Esophagus muscularis mucosa (tissue), 4 donors: ENCODE results near the gene CLP1. TPM values are rescaled to one million over a fixed set of nuclear protein-coding genes. Genes with fewer than 3 reads are reported as not detected.
"Not testable (repeated sequence)": the region's sequence is repeated elsewhere in the genome, so short reads cannot be mapped to it uniquely, and the experiment has no call there.

ENCODE experiments used
- DNase-seq: peaks from one replicate; pipeline ENCODE4 v3.0.0-alpha.2; 2017; ENCODE audit errors: extremely low spot score
- H3K27ac ChIP-seq, 4 donors: fragments of 200-600 bp; sonication (generic); replicated peaks in 1 of 4; 1 replicate in 3 of 4; 2 replicates in 1 of 4; pipeline ENCODE4 v1.5.1; 2016 to 2019; ENCODE audit warnings: mild to moderate bottlenecking in 1 of 4
- H3K27me3 ChIP-seq, 4 donors: fragments of 200-600 bp; sonication (generic); one replicate each; pipeline versions ENCODE4 v1.5.1 to v1.6.0; 2016 to 2019
- H3K36me3 ChIP-seq, 4 donors: fragments of 200-600 bp; sonication (generic); one replicate each; pipeline ENCODE4 v1.5.1; 2016 to 2019
- H3K4me1 ChIP-seq, 4 donors: fragments of 200-600 bp; sonication (generic); one replicate each; pipeline ENCODE4 v1.5.1; 2016 to 2019
- H3K4me3 ChIP-seq, 4 donors: fragments of 200-600 bp; sonication (generic); 1 replicate in 2 of 4; 2 replicates in 2 of 4; pipeline ENCODE4 v1.5.1; 2016 to 2019; ENCODE audit warnings: mild to moderate bottlenecking in 4 of 4, moderate library complexity in 1 of 4
- H3K9me3 ChIP-seq, 4 donors: fragments of 200-600 bp; sonication (generic); 1 replicate in 3 of 4; 2 replicates in 1 of 4; pipeline ENCODE4 v1.5.1; 2016 to 2019
- CTCF ChIP-seq, 3 experiments: fragments of 200-600 bp in 2 of 3; fragments of 450-650 bp in 1 of 3; sonication (generic) in 2 of 3; IDR thresholded peaks; one replicate each; pipeline ENCODE4 v1.5.1; 2017 to 2019; ENCODE audit warnings: antibody characterized with exemption in 3 of 3, mild to moderate bottlenecking in 2 of 3, moderate library complexity in 1 of 3
- EP300 ChIP-seq: sonication (generic); formaldehyde crosslinking; IDR thresholded peaks from one replicate; pipeline ENCODE4 v1.6.1; 2017; ENCODE audit warnings: antibody characterized with exemption
- POLR2A ChIP-seq: fragments of 450-650 bp; IDR thresholded peaks from one replicate; pipeline ENCODE4 v1.6.1; 2017; ENCODE audit warnings: antibody characterized with exemption, moderate library complexity, mild to moderate bottlenecking, low read depth
- POLR2AphosphoS5 ChIP-seq, 2 donors: sonication (generic); formaldehyde crosslinking; IDR thresholded peaks; one replicate each; pipeline ENCODE4 v1.6.1; 2017; ENCODE audit warnings: antibody characterized with exemption in 2 of 2
- WGBS: methylation state at CpG from one replicate; pipeline ENCODE4 v1.1.5; 2018; 5-methylcytosine and 5-hydroxymethylcytosine counted together
- intact Hi-C: fragments of 100-400 bp; cut with DNase I; formaldehyde crosslinking; loops from one replicate; pipeline ENCODE4 v1.15.1; 2023
- small RNA-seq, 3 donors: library from RNA; depleted of rRNA; stranded (forward); fragments of <200 nt; gene quantifications; one replicate each; pipeline ENCODE3, GENCODE V24; 2016
- total RNA-seq, 4 donors: library from RNA; depleted of rRNA; stranded (reverse); fragments of >200 nt; gene quantifications; one replicate each; pipeline versions ENCODE4 v1.1.0 to v1.2.1, GENCODE V29; 2016

The CLP1 gene
- total RNA-seq, 4 donors from 2014 or later = 8.3 to 18.1 (median 14.7) TPM

GRCh38 chr11:57704932-57705331 is 47.4 kb downstream of the CLP1 start:
- WGBS = 91% methylated on average over 6 of the region's 6 CpGs
- no peak for TF ChIP-seq POLR2AphosphoS5 (IDR thresholded peaks at IDR 0.05)
- TF ChIP-seq POLR2A = no peak
- TF ChIP-seq CTCF (IDR thresholded peaks at IDR 0.05) = no peak
- TF ChIP-seq EP300 = no peak
- H3K36me3 ChIP-seq = peaks cover 16 to 69% (median 51%) of the 10 kb centered on the region in 4 donors
- no peak overlapping the region for H3K4me3 ChIP-seq
- no peaks in the 10 kb centered on the region for H3K27me3 ChIP-seq
- DNase-seq = no peak
- no peak overlapping the region for H3K27ac ChIP-seq
- peaks cover 0 to 2% (median under 1%) of the 10 kb centered on the region in 4 donors for H3K4me1 ChIP-seq
- intact Hi-C loops = no loop called here
- H3K9me3 ChIP-seq = no peaks in the 10 kb centered on the region

GRCh38 chr11:57705432-57705831 is 47.9 kb downstream of the CLP1 start:
- peaks cover 11 to 64% (median 46%) of the 10 kb centered on the region in 4 donors for H3K36me3 ChIP-seq
- H3K4me3 ChIP-seq, intact Hi-C loops, H3K4me1 ChIP-seq, DNase-seq, H3K9me3 ChIP-seq, H3K27me3 ChIP-seq, H3K27ac ChIP-seq: not testable (repeated sequence)
- 94% methylated on average over 8 of the region's 8 CpGs for WGBS

GRCh38 chr11:57709802-57710367 is 52.3 kb downstream of the CLP1 start:
- intact Hi-C loops = loop anchor here (2.0 kb wide), 1 partner anchor 39 kb away; no protein-coding TSS in a partner anchor
- H3K4me1 ChIP-seq = peaks cover 28 to 40% (median 35%) of the 10 kb centered on the region in 4 donors
- no peak for TF ChIP-seq POLR2AphosphoS5 (IDR thresholded peaks at IDR 0.05)
- TF ChIP-seq EP300 = no peak
- no peak for TF ChIP-seq CTCF (IDR thresholded peaks at IDR 0.05)
- TF ChIP-seq POLR2A = no peak
- no peak overlapping the region for H3K4me3 ChIP-seq
- no peak overlapping the region for H3K27ac ChIP-seq
- no peak for DNase-seq
- peaks cover 0 to 24% (median 6%) of the 10 kb centered on the region in 4 donors for H3K36me3 ChIP-seq
- no peaks in the 10 kb centered on the region for H3K27me3 ChIP-seq
- WGBS = 93% methylated on average over 5 of the region's 5 CpGs
- H3K9me3 ChIP-seq = no peaks in the 10 kb centered on the region

Small RNA genes lying within 50 kb of the gene (small RNA-seq; reads per million reads assigned to genes)
- gene MIR130A = 655 to 864 (median 757) reads per million in 3 donors

Other genes with a start within 250 kb of the CLP1 start
- 10 to 100 TPM; 26.6 to 90.4 (median 77.0) TPM for gene SLC43A3, start 230.6 kb upstream of the CLP1 start, total RNA-seq
- 1 to 10 TPM in 1 of 4 donors, under 1 TPM in 2, not detected in 1; 0.33 to 1.1 (median 0.91) TPM for gene RTN4RL2, start 197.2 kb upstream of the CLP1 start, total RNA-seq
- gene SLC43A1, start 142.1 kb upstream of the CLP1 start, total RNA-seq = 10 to 100 TPM; 17.7 to 33.2 (median 23.5) TPM
- gene TIMM10, start 127.0 kb upstream of the CLP1 start, total RNA-seq = 10 to 100 TPM; 41.9 to 49.1 (median 43.1) TPM
- not detected for gene SMTNL1, start 120.2 kb upstream of the CLP1 start, total RNA-seq
- 10 to 100 TPM; 15.8 to 40.3 (median 32.8) TPM for gene UBE2L6, start 90.1 kb upstream of the CLP1 start, total RNA-seq
- 100 to 1,000 TPM; 290 to 585 (median 569) TPM for gene SERPING1, start 60.1 kb upstream of the CLP1 start, total RNA-seq
- gene YPEL4, start 7.8 kb upstream of the CLP1 start, total RNA-seq = 1 to 10 TPM in 2 of 4 donors, under 1 TPM in 2; 0.50 to 2.5 (median 1.0) TPM
- 10 to 100 TPM; 36.5 to 57.7 (median 47.8) TPM for gene ZDHHC5, start 10.4 kb downstream of the CLP1 start, total RNA-seq
- gene MED19, start 54.5 kb downstream of the CLP1 start, total RNA-seq = 10 to 100 TPM in 3 of 4 donors, 1 to 10 TPM in 1; 5.8 to 26.1 (median 11.8) TPM
- gene TMX2, start 54.8 kb downstream of the CLP1 start, total RNA-seq = 10 to 100 TPM; 31.1 to 52.8 (median 46.1) TPM
- 100 to 1,000 TPM in 1 of 4 donors, 10 to 100 TPM in 3; 71.4 to 109 (median 82.6) TPM for gene SELENOH, start 83.7 kb downstream of the CLP1 start, total RNA-seq
- gene BTBD18, start 94.1 kb downstream of the CLP1 start, total RNA-seq = not detected
- 100 to 1,000 TPM in 1 of 4 donors, 10 to 100 TPM in 3; 78.1 to 101 (median 89.5) TPM for gene CTNND1, start 104.0 kb downstream of the CLP1 start, total RNA-seq